Neural cell (in vitro differentiated cells): Measurements from ENCODE around the gene GOLT1B. TPM values are rescaled to one million over a fixed set of nuclear protein-coding genes. Genes with fewer than 3 reads are reported as not detected.

Experiments
- H2AFZ ChIP-seq: fragments of 200-600, 300-800 bp; sonication (generic), shearing (Covaris generic); 2 replicates; pipeline ENCODE4 v1.6.0; 2014; ENCODE audit warnings: low read depth, mild to moderate bottlenecking, antibody characterized with exemption, low read length, moderate library complexity
- H3F3A ChIP-seq: fragments of 200-600 bp; shearing (Covaris generic); 2 replicates; pipeline ENCODE4 v1.6.1; 2016; ENCODE audit warnings: mild to moderate bottlenecking, moderate library complexity, mixed read lengths, antibody characterized with exemption, low read length; ENCODE audit not compliant: insufficient read depth, poor library complexity, severe bottlenecking
- H3K27ac ChIP-seq: fragments of 200-600, 300-800 bp; sonication (generic), shearing (Covaris generic); 2 replicates; pipeline ENCODE4 v1.5.1; 2014; ENCODE audit warnings: mild to moderate bottlenecking, low read length, moderate library complexity
- H3K27me3 ChIP-seq: fragments of 300-800, 200-600 bp; sonication (generic), shearing (Covaris generic); 2 replicates; pipeline ENCODE4 v1.6.0; 2014; ENCODE audit warnings: mild to moderate bottlenecking, low read depth, low read length, moderate library complexity; ENCODE audit not compliant: insufficient read depth
- H3K36me3 ChIP-seq: fragments of 300-800, 200-600 bp; sonication (generic), shearing (Covaris generic); 2 replicates; pipeline ENCODE4 v1.5.1; 2014; ENCODE audit warnings: mild to moderate bottlenecking, antibody characterized with exemption, low read length, moderate library complexity; ENCODE audit not compliant: insufficient read depth
- H3K4me2 ChIP-seq: fragments of 300-800, 200-600 bp; sonication (generic), shearing (Covaris generic); 2 replicates; pipeline ENCODE4 v1.6.0; 2014; ENCODE audit warnings: mild to moderate bottlenecking, low read length
- H3K4me3 ChIP-seq: fragments of 300-800, 200-600 bp; sonication (generic), shearing (Covaris generic); 2 replicates; pipeline ENCODE4 v1.5.1; 2014; ENCODE audit warnings: mild to moderate bottlenecking, low read length, moderate library complexity
- H3K79me2 ChIP-seq: fragments of 200-600 bp; shearing (Covaris generic); replicated peaks from 2 replicates; pipeline ENCODE4 v1.6.0; 2014; ENCODE audit warnings: mild to moderate bottlenecking, low read length, moderate library complexity; ENCODE audit not compliant: insufficient read depth
- H3K9ac ChIP-seq: fragments of 300-800, 200-600 bp; sonication (generic), shearing (Covaris generic); 2 replicates; pipeline ENCODE4 v1.6.1; 2016; ENCODE audit warnings: mild to moderate bottlenecking, low read length, mixed read lengths
- H3K9me2 ChIP-seq: fragments of 200-600 bp; shearing (Covaris generic); 2 replicates; pipeline ENCODE4 v1.6.1; 2016; ENCODE audit warnings: mild to moderate bottlenecking, low read length, mixed read lengths; ENCODE audit not compliant: insufficient read depth
- H3K9me3 ChIP-seq: fragments of 200-600, 300-800 bp; sonication (generic), shearing (Covaris generic); 2 replicates; pipeline ENCODE4 v1.6.1; 2016; ENCODE audit warnings: mild to moderate bottlenecking, mixed run types, low read length, moderate library complexity, mixed read lengths
- H4K20me1 ChIP-seq: fragments of 200-600 bp; shearing (Covaris generic); 2 replicates; pipeline ENCODE4 v1.6.1; 2016; ENCODE audit warnings: mild to moderate bottlenecking, mixed run types; ENCODE audit not compliant: insufficient read depth
- EP300 ChIP-seq: fragments of 450-650 bp; conservative IDR thresholded peaks from 2 replicates; pipeline ENCODE4 v1.6.1; 2014; ENCODE audit warnings: antibody characterized with exemption, mild to moderate bottlenecking, moderate library complexity; ENCODE audit not compliant: poor library complexity, severe bottlenecking
- EZH2 ChIP-seq: fragments of 200-600, 300-800 bp; shearing (Covaris generic), sonication (generic); IDR thresholded peaks from 2 replicates; pipeline ENCODE4 v1.6.1; 2014; ENCODE audit warnings: antibody characterized with exemption, low read length, borderline replicate concordance, mild to moderate bottlenecking; ENCODE audit not compliant: insufficient read depth, poor library complexity, severe bottlenecking
- MXI1 ChIP-seq: fragments of 450-650 bp; conservative IDR thresholded peaks from 2 replicates; pipeline ENCODE4 v1.6.1; 2014; ENCODE audit warnings: antibody characterized with exemption, mild to moderate bottlenecking; ENCODE audit not compliant: poor library complexity, severe bottlenecking
- POLR2AphosphoS5 ChIP-seq: IDR thresholded peaks from 2 replicates; pipeline ENCODE4 v1.6.1; 2012
- RAD21 ChIP-seq: fragments of 450-650 bp; conservative IDR thresholded peaks from 2 replicates; pipeline ENCODE4 v1.6.1; 2014; ENCODE audit warnings: antibody characterized with exemption, mild to moderate bottlenecking, moderate library complexity
- SMC3 ChIP-seq: fragments of 450-650 bp; conservative IDR thresholded peaks from 2 replicates; pipeline ENCODE4 v1.6.1; 2014; ENCODE audit warnings: antibody characterized with exemption, mild to moderate bottlenecking, moderate library complexity; ENCODE audit not compliant: poor library complexity
- TAF1 ChIP-seq: IDR thresholded peaks from 2 replicates; pipeline ENCODE4 v1.6.1; 2012; ENCODE audit warnings: low read depth
- polyA plus RNA-seq: library from polyadenylated mRNA; depleted of rRNA; stranded (reverse); fragments of >200 nt; gene quantifications from 2 replicates; pipeline ENCODE4 v1.2.3, GENCODE V29; 2014
- TF ChIP-seq, protein P1 (sequence below): IDR thresholded peaks from 2 replicates; pipeline ENCODE4 v1.6.1; 2012; ENCODE audit warnings: borderline replicate concordance
- TF ChIP-seq, protein P2 (sequence below): fragments of 450-650 bp; IDR thresholded peaks from 2 replicates; pipeline ENCODE4 v1.5.1; 2014; ENCODE audit warnings: antibody characterized with exemption, mild to moderate bottlenecking, moderate library complexity; ENCODE audit not compliant: poor library complexity, severe bottlenecking

Gene GOLT1B
- polyA plus RNA-seq, 1 donor from 2014 or later = 203 TPM

DNA sequence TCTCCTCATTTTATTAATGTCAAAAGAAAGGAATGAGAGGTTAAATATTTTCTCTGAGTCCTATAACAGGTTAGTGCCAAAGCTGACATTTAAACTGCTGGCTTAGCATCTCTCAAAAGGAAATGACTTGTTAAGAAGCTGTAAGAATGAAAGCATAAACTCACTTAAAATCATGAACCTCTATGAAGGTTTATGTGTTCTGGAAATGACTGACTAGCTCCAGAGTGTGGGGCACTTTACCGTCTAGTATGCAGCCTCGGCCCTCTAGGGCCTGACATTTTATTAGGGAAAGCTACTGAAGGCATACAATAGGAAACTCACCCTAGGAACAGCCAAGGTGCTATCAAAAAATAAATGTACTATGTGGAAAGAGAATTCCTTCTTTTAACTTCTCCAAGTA is 59.6 kb downstream of the GOLT1B start:
- no peak for TF ChIP-seq MXI1
- TF ChIP-seq RAD21 = no peak
- TF ChIP-seq EZH2 = no peak
- no peak for TF ChIP-seq POLR2AphosphoS5
- TF ChIP-seq, protein P1, sequence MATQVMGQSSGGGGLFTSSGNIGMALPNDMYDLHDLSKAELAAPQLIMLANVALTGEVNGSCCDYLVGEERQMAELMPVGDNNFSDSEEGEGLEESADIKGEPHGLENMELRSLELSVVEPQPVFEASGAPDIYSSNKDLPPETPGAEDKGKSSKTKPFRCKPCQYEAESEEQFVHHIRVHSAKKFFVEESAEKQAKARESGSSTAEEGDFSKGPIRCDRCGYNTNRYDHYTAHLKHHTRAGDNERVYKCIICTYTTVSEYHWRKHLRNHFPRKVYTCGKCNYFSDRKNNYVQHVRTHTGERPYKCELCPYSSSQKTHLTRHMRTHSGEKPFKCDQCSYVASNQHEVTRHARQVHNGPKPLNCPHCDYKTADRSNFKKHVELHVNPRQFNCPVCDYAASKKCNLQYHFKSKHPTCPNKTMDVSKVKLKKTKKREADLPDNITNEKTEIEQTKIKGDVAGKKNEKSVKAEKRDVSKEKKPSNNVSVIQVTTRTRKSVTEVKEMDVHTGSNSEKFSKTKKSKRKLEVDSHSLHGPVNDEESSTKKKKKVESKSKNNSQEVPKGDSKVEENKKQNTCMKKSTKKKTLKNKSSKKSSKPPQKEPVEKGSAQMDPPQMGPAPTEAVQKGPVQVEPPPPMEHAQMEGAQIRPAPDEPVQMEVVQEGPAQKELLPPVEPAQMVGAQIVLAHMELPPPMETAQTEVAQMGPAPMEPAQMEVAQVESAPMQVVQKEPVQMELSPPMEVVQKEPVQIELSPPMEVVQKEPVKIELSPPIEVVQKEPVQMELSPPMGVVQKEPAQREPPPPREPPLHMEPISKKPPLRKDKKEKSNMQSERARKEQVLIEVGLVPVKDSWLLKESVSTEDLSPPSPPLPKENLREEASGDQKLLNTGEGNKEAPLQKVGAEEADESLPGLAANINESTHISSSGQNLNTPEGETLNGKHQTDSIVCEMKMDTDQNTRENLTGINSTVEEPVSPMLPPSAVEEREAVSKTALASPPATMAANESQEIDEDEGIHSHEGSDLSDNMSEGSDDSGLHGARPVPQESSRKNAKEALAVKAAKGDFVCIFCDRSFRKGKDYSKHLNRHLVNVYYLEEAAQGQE = no peak
- TF ChIP-seq, protein P2, sequence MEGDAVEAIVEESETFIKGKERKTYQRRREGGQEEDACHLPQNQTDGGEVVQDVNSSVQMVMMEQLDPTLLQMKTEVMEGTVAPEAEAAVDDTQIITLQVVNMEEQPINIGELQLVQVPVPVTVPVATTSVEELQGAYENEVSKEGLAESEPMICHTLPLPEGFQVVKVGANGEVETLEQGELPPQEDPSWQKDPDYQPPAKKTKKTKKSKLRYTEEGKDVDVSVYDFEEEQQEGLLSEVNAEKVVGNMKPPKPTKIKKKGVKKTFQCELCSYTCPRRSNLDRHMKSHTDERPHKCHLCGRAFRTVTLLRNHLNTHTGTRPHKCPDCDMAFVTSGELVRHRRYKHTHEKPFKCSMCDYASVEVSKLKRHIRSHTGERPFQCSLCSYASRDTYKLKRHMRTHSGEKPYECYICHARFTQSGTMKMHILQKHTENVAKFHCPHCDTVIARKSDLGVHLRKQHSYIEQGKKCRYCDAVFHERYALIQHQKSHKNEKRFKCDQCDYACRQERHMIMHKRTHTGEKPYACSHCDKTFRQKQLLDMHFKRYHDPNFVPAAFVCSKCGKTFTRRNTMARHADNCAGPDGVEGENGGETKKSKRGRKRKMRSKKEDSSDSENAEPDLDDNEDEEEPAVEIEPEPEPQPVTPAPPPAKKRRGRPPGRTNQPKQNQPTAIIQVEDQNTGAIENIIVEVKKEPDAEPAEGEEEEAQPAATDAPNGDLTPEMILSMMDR = no peak
- TF ChIP-seq EP300 = no peak
- no peak for TF ChIP-seq TAF1
- no peak for TF ChIP-seq SMC3
- Histone ChIP-seq H3K9ac (no peak overlapping the region), H2AFZ (no peak overlapping the region), H4K20me1 (no peaks in the 10 kb centered on the region), H3K4me3 (no peak overlapping the region), H3K9me3 (no peaks in the 10 kb centered on the region), H3K79me2 (no peaks in the 10 kb centered on the region), H3K27me3 (no peaks in the 10 kb centered on the region), H3K27ac (no peak overlapping the region), H3F3A (no peaks in the 10 kb centered on the region), H3K36me3 (no peaks in the 10 kb centered on the region), H3K9me2 (no peaks in the 10 kb centered on the region), H3K4me2 (no peak overlapping the region)

DNA sequence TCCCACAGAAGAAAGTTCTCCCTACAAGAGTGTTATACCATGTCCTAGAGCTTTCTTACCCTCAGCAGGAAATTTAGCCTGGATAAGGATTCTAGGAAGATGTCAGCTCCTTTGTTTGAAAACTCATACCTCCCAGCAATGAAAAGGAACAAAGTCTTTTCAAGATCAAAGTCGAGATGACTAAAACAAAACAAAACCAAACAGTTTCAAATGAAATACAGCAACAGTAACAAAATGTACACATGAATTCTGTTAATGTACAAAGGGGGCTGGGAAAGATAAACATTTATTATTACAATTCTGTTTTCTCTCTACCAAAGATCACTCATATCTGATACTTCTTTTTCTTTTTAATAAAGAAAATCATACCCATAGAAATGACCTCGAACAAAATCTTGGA is 61.3 kb downstream of the GOLT1B start:
- H4K20me1 ChIP-seq = no peaks in the 10 kb centered on the region
- TF ChIP-seq EP300 = no peak
- no peak for TF ChIP-seq POLR2AphosphoS5
- TF ChIP-seq, protein P1 = no peak
- TF ChIP-seq TAF1 = no peak
- TF ChIP-seq RAD21 = no peak
- TF ChIP-seq, protein P2 = no peak
- TF ChIP-seq MXI1 = no peak
- TF ChIP-seq EZH2 = no peak
- no peak for TF ChIP-seq SMC3
- no peak overlapping the region for H2AFZ ChIP-seq
- no peaks in the 10 kb centered on the region for H3K79me2 ChIP-seq
- no peaks in the 10 kb centered on the region for H3F3A ChIP-seq
- H3K9me3 ChIP-seq = no peaks in the 10 kb centered on the region
- H3K36me3 ChIP-seq = no peaks in the 10 kb centered on the region
- no peak overlapping the region for H3K27ac ChIP-seq
- no peak overlapping the region for H3K4me3 ChIP-seq
- H3K4me2 ChIP-seq = no peak overlapping the region
- no peaks in the 10 kb centered on the region for H3K9me2 ChIP-seq
- H3K27me3 ChIP-seq = no peaks in the 10 kb centered on the region
- no peak overlapping the region for H3K9ac ChIP-seq
